ENCODE results near the gene OPTC.

The OPTC gene

DNA sequence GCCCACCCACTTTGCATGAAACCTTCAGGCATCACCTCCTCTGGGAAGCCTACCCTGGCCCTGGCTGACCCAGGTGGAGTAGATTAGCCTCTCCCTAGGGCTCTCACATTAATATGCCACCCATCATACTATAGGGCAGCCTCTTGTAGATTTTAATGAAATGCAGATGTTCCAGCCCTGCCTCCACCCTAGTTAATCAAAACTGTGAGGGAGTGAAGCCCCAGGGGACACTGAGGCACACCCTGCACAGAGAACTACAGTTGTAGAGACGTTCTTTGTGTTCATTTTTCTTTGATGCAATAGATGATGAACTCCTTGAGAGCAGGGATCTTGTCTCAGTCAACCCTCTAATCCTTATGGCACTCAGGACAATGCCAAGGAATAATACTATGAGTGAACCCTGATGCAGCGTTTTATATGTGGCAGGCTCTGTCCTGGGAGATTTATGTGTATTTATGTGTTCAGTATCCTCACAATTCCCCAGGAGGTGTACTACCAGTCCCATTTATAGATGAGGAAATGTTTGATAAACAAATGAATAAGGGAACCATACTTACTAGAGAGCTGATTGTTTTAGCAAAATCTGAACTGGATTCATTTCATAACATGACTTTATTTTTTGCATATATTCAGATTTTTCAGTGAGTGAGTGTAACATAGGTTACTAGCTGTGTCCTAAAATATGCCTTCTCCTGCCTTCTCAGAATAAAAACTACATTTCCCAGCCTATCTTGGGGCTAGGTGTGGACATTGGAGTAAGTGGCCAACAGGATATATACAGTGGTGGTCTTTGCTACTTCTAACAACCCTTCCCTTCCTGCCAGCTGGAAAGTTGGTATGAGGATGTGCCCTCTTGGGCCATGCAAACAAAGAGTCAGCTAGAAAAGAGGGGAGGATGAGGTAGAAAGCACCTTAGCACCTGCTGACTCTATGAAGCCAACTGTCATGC lies 41.8 kb upstream of the OPTC start:
- TF ChIP-seq, protein P1, sequence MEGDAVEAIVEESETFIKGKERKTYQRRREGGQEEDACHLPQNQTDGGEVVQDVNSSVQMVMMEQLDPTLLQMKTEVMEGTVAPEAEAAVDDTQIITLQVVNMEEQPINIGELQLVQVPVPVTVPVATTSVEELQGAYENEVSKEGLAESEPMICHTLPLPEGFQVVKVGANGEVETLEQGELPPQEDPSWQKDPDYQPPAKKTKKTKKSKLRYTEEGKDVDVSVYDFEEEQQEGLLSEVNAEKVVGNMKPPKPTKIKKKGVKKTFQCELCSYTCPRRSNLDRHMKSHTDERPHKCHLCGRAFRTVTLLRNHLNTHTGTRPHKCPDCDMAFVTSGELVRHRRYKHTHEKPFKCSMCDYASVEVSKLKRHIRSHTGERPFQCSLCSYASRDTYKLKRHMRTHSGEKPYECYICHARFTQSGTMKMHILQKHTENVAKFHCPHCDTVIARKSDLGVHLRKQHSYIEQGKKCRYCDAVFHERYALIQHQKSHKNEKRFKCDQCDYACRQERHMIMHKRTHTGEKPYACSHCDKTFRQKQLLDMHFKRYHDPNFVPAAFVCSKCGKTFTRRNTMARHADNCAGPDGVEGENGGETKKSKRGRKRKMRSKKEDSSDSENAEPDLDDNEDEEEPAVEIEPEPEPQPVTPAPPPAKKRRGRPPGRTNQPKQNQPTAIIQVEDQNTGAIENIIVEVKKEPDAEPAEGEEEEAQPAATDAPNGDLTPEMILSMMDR (IDR thresholded peaks at IDR 0.05; ENCODE audit: insufficient read depth, low read depth, low read length, missing control alignments): no peak
- DNase-seq (ENCODE audit: low read depth): no peak
- H3K4me3 ChIP-seq (ENCODE audit: low read depth, low read length): no peak overlapping the region

DNA sequence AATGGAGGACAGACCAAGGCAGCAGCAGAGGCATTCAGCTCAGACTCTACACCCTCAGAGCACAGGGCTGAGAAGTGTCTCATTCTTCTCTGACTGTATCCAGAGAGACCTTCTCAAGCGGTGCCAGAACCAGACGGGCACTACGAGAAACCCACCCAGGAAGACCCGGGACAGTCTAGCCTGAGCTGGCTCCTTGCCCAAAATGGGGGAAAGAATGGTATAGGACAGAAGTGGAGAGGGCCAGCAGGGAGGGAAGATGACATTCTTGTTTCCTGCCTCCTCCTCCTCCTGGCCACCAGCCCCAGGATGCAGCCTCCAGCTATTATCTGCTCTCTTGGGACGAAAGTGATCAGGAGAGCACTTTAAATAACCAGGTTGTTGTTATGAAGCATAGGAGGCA lies 40.9 kb upstream of the OPTC start:
- no peak overlapping the region for H3K4me3 ChIP-seq (ENCODE audit: low read depth, low read length)
- TF ChIP-seq, protein P1 (IDR thresholded peaks at IDR 0.05; ENCODE audit: insufficient read depth, low read depth, low read length, missing control alignments): no peak
- DNase-seq (ENCODE audit: low read depth): no peak

DNA sequence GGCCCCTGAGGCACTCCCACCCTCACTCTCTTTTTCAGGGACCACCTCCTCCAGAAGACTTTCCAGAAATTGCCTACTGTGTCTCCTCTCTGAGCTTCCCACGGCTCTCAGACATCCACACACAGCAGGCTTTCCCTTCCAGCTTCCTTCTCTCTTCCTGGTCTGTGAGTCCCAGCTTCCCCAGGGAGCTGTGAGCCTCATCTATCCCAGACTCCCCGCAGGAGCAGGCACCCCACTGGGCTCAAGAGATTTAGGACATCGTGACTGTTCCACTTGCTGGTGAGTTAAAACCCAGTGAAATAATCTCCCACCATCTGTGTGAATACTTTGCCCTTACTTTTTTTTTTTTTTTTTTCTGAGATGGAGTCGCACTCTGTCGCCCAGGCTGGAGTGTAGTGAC lies 40.3 kb upstream of the OPTC start:
- no peak overlapping the region for H3K4me3 ChIP-seq (ENCODE audit: low read depth, low read length)
- no peak for DNase-seq (ENCODE audit: low read depth)
- TF ChIP-seq, protein P1 (IDR thresholded peaks at IDR 0.05; ENCODE audit: insufficient read depth, low read depth, low read length, missing control alignments): no peak

DNA sequence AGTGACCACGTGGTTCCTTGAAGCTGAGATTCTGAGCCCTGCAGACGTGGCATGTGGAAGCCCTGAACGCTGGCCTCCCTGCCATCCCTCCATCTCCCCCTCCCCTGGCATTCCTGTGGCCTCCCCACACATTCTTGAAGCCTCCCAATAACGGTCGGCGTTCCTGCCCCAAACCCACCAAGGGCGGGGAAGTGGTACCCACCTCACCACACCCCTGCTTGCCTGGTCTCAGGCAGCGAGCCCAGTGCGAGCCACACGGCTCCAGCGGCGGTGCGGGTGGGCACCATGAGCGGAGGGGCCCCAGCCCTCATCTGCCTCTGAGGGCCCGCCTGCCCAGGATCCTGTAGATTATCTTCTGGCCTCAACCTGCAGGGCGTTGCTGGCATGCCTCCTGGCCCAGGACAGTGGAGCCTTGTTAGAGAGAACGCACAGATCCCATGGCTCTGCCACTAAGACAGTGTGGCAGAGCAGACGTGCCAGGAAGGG lies 38.9 kb upstream of the OPTC start:
- TF ChIP-seq, protein P1 (IDR thresholded peaks at IDR 0.05; ENCODE audit: insufficient read depth, low read depth, low read length, missing control alignments): no peak
- H3K4me3 ChIP-seq (ENCODE audit: low read depth, low read length): no peak overlapping the region
- DNase-seq (ENCODE audit: low read depth): no peak

DNA sequence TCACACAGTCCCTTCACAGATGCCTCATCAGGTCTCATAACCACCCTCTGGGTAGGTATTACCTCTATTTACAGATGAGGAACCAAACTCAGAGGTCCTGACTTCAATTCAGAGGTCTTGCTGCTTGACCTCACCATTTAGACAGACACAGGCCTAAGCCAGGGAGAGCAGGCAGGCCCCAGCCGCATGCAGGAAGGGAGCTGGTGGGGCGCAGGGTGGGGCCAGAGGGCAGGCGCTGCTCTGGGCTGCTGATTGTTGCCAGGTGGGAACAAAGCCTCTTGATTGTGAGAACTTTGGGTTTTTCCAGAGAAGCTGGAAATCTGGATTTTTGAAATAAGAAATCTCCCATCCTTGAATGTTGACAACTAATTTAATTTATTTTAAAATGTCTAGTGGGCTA lies 38.2 kb upstream of the OPTC start:
- no peak overlapping the region for H3K4me3 ChIP-seq (ENCODE audit: low read depth, low read length)
- no peak for DNase-seq (ENCODE audit: low read depth)
- TF ChIP-seq, protein P1 (IDR thresholded peaks at IDR 0.05; ENCODE audit: insufficient read depth, low read depth, low read length, missing control alignments): no peak

DNA sequence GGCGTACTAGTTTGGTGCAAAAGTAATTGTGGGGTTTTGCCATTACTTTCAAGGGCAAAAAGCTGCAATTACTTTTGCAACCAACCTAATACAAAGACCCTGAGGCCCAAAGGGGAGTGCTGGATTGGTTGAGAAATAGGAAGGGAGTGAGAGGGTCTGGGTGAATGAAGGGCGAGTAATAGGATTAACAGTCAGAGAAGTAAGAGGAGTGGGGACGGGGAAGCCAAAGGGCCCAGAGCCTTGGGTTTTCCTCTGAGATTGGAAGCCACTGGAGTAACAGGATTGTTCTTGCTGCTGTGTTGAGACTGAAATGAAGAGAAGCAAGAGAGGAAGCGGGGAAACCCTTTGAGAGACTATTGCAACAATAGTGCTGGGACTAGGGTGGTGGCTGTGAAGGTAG lies 37.4 kb upstream of the OPTC start:
- TF ChIP-seq, protein P1 (IDR thresholded peaks at IDR 0.05; ENCODE audit: insufficient read depth, low read depth, low read length, missing control alignments): no peak
- DNase-seq (ENCODE audit: low read depth): no peak
- no peak overlapping the region for H3K4me3 ChIP-seq (ENCODE audit: low read depth, low read length)
